Uterus (tissue), 2 donors: ENCODE measurements around the gene COL27A1.

Experiments
- CTCF ChIP-seq, 4 experiments: fragments of 200-600 bp in 2 of 4; fragments of 450-650 bp in 2 of 4; sonication (generic) in 2 of 4; IDR thresholded peaks; one replicate each; pipeline ENCODE4 v1.5.1; 2016 to 2019; ENCODE audit warnings: antibody characterized with exemption in 4 of 4, mild to moderate bottlenecking in 2 of 4, moderate library complexity in 1 of 4
- POLR2A ChIP-seq, 2 donors: fragments of 450-650 bp; IDR thresholded peaks; one replicate each; pipeline ENCODE4 v1.6.1; 2016; ENCODE audit warnings: antibody characterized with exemption in 2 of 2, mild to moderate bottlenecking in 1 of 2, moderate library complexity in 1 of 2

- TF ChIP-seq CTCF (IDR thresholded peaks at IDR 0.05) (no peak), POLR2A (IDR thresholded peaks at IDR 0.05) (no peak)
Measured at GRCh38 chr9:114180696-114181606, 25.6 kb downstream of the COL27A1 start.
